Stimulated activated CD4-positive, alpha-beta T cell treated with anti-CD3 and anti-CD28 coated beads, Interleukin-4, amount 100 ng/mL, for 24 hours (primary cell): ENCODE results near the gene NAXE.
"Not testable (repeated sequence)": the region's sequence is repeated elsewhere in the genome, so short reads cannot be mapped to it uniquely, and the experiment has no call there.

Experiments used
- DNase-seq: peaks from one replicate; pipeline ENCODE4 v3.0.0-alpha.2; 2020

NAXE gene

DNA sequence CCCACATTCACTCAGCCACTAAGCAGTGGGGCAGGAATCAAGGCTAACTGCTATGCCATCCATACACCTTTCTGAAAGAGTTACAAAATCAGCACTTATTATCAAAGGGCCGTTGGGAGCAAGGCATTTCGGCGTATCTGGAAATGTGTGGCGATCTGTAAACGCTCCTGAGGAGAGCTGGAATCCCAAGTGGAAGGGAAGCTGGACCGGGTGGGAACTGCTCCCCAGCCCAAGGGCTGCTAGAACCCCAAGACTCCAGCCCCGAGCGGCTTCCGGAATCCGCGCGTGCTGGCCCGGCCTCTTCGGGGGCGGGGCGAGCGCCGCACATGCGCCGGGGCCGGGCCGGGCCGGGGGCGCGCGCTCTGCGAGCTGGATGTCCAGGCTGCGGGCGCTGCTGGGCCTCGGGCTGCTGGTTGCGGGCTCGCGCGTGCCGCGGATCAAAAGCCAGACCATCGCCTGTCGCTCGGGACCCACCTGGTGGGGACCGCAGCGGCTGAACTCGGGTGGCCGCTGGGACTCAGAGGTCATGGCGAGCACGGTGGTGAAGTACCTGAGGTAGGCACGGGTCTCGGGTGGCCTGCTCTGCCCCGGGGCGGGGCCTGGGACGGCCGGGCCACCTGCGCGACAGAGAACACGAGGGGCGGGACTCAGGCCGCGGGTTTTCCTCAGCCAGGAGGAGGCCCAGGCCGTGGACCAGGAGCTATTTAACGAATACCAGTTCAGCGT lies at the start of gene NAXE:
NAXE (plus strand) TSS at position 345 of the 726 bp plus-strand sequence; CDS start at position 374, 29 bp downstream.
- peak; percentile 70 for DNase-seq

DNA sequence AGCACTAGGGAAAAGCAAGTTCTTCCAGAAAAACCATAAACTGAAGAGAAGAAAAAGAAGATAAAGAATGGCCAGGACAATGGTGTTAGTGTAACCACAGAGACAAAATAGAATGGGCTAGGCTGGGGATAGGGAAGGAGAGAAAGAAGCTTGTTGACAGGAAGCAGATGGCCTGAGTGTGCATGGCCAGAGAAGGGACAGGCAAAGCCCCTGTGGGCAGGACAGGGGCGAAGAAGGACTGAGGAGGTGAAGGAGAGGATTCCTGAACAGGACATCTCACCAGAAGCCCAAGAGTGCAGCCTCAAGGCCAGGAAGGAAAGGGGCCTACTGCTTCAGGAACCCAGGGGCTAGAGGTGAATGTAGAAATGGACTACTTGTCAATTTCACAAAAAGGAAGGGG lies 48.5 kb upstream of the NAXE start:
- DNase-seq: no peak

DNA sequence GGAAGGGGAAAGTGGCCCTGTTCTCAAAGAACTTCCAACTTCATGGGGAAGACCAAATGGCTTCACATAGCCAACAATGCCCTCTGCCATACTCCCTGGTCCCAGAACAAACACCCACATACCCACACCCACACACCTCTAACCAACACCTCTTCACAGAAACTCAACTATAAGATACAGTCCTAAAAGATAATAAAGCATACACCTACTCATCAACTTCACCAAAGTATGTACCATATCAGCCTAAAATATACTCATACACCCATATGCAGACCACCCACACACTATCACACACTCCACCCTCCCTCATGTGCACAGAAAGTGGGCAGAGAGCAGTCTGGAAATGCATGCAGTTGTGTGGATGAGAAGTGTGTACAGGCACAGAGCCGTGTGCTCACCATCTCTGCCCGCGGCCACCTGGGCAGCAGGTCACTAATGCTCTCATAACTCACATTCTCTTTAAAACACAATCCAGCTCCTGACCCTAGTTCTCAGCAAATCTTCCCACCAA lies 46.9 kb upstream of the NAXE start:
- DNase-seq: no peak

DNA sequence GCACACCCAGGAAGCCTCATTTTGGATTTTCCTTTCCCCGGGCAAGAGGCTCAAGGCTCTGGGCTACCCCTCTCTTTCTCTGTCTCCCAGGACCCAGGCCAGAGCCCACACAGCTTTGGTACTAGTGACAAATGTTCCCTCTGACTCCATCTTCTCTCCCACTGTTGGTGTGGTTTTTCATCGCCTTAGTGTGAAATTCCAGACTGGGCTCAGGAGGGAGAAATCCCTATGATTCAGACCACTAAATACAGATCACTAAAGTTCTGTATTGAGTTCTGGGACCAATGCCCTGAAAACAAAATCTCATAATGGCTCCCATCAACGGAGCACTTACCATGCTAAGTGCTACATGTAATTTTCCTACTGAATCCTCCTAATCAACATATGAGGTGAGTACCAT lies 45.3 kb upstream of the NAXE start:
- DNase-seq: no peak

DNA sequence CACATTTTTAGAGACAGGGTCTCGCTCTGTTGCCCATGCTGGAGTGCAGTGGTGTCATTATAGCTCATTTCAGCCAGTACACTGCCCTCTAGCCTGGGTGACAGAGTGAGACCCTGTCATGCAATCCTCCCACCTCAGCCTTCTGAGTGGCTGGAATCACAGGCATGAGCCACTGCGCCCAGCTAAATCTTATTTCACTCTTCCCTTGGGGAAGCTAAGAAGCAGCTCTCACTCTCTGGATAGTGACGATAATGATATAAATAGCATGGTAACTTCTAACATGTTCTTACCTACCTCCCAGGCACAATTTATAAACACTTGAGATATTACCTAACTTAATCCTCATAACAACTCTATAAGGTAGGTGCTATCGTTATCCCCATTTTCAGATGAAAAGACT lies 44.1 kb upstream of the NAXE start:
- DNase-seq: no peak

DNA sequence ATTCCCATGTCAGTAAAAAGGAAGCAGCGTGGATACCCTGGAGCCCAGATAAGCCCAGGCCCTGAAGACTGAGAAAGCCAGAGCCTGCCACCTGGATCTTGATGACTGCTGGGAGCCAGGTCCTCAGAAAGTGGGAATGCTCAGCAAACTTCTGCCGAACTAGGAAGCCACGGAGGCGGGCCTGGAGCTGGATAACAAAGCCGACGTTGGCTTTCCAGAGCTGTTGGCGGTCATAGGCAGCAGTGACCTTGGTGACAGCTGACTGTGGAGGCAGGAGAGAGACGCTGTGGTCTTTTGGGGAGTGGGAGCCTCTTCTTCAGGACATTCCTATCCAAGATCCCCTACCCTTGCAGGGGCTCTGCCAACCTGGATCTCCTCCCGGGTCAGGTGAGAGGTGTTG lies 43.6 kb upstream of the NAXE start:
- no peak for DNase-seq

DNA sequence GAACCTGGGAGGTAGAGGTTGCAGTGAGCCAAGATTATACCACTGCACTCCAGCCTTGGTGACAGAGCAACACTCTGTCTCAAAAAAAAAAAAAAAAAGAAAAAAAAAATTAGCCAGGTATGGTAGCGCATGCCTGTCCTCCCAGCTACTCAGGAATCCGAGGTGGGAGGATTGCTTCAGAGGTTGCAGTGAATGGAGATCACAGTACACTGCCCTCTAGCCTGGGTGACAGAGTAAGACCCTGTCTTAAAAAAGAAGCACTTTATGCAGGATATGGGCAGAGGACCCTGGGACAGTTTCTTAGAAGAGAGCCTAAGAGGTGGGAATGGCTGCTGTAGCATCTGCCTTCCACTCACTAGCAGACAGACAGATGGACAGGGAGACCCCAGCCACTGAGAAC lies 42.2 kb upstream of the NAXE start:
- DNase-seq: no peak

DNA sequence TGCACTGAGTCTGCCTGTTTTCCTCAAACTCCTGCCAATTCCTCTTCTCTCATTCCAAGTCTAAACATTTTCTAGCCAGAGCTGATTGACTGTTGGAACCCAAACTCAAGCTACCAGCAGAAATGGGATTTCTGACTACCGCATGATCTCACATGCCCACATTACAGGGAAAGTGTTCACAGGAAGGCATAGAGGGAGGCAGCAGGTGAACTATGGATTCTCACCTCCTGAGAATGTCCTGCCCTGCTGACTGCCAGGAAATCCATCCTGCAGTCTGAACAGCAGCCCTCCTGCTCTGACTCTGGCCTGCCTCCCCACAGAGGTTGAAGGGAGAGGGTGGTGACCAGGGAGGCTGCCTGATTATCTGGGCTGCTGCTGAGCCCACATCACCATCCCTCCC lies 41.7 kb upstream of the NAXE start:
- DNase-seq: no peak

DNA sequence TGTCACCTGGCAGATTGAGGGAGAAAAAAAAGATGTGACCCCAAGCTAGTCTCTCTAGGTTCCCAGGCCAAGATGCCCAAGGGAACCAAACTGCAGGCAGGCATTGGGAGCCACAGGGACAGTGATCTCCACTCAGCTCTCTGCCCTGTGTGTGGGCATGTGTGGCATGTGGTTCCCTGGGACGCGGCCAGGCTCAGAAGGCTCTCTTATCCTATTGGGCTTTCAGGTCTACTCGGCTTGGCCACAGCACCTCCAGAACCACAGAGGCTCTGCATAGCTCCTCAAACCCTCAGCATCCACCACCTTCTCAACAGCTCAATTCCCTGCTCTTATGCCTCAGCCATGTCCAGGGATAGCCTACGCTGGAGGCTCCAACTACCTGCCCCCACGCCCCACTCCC lies 41.2 kb upstream of the NAXE start:
- DNase-seq: no peak

DNA sequence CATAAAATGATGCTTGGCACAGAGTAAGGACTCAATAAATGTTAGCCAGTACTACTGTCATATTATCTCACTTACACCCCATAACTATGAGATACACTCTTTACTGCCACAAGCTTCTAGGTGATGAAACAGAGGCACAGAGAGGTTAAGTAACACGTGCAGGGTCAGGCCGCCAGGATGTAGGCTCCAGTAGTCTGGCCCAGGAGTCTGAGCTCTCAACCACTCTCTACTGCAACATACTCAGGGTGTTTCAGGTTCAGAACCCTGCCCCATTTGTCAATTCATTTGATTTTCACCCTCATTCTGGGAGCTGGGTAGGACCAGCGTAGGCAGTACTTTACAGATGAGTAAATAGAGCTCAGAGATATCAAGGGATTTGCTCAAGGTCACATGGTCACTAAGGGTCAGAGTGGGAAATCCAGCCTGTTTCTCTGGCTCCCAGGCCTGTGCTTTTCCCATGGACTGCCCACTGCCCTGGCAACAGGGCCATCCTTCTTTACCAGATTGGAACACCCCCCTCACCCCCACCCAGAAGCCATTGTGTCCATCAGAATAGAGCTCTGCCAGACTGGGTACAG lies 40.4 kb upstream of the NAXE start:
- DNase-seq: no peak

DNA sequence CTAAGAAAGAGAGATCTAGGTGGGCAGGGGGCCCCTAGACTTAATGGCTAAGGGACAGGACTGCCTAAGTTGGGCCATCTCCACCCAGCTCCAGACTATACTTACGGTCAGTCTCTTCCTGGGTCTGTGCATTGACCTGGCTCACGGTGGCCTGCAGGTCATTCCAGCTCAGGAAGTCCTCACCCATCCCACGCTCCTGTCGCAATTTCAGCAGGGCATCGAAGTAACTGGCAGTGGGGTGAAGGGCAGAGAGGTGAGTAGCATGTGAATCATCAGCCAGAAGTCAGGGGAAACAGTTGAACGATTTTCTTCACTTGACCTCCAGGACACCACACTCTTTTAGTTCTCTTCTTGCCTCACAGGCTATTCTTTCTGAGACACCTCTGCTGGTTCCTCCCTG lies 39.7 kb upstream of the NAXE start:
- DNase-seq: no peak

DNA sequence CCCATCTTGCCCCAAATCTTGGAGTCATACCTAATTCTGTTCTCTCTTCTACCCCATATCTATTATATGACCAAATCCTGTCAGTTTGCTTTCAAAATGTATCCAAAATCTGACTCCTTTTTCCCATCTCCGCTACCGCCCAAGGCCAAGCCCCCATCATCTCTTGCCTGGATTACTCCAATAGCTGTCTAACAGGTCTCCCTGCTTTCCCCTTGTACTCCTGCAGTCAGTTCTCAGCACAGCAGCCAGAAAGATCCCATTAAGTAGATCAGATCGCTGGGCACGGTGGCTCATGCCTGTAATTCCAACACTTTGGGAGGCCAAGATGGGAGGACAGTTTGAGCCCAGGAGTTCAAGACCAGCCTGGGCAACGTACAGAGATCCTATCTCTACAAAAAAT lies 39.1 kb upstream of the NAXE start:
- no peak for DNase-seq

DNA sequence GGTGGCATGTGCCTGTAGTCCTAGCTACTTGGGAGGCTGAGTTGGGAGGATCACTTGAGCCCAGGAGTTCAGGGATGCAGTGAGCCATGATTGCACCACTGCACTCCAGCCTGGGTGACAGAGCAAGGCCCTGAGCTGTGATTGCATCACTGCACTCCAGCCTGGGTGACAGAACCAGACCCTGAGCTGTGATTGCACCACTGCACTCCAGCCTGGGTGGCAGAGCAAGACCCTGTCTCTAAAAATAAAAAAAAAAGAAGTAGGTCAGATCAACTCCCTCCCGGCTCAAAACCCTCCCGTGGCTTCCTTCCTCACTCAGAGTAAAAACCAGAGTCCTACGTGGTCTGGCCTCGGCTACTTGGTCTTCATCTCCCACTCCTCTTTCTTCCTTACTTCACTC lies 38.6 kb upstream of the NAXE start:
- DNase-seq: not testable (repeated sequence)

DNA sequence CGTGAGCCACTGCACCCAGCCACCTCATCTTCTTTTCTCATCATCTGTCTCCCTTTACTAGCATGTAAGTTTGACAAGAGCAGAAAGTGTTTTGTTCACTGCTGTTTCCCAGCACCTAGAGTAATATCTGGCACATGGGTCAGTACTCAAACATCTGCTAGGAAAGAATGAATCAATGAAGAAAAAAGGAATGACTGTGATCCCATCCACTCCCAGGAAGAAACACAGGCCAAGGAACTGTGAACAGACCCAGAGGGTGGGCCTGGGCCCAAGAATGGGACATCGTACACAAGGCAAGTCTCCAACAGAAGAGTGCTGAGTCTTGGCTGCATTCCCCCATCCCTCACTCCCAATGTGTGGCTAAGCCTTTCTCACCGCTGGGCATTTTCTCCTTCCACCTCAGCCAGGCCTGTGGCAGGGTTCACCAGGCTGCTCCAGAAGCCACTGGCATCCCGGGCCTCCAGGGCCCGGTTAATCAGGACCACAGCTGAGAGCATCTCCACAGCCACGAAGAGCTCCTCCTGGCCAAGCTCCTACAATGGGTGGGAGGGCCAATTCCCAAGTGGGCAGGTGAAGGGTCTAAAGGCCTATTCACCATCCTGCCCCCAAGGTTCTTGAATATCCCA lies 37.6 kb upstream of the NAXE start:
- DNase-seq: no peak

DNA sequence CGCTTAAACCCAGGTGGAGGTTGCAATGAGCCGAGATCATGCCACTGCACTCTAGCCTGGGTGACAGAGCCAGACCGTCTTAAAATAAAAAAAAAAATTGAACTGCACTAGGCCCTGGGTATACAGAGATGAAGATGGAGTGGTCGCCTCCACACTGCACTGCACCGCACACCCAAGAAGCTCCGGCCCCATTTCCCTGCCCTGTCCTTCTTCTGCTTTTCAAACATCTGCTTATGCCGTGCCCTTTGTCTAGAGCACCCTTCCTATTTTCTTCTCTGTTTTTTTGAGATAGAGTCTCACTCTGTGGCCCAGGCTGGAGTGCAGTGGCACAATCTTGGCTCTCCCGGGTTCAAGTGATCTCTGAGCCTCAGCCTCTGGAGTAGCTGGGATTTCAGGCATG lies 36.6 kb upstream of the NAXE start:
- DNase-seq: no peak

DNA sequence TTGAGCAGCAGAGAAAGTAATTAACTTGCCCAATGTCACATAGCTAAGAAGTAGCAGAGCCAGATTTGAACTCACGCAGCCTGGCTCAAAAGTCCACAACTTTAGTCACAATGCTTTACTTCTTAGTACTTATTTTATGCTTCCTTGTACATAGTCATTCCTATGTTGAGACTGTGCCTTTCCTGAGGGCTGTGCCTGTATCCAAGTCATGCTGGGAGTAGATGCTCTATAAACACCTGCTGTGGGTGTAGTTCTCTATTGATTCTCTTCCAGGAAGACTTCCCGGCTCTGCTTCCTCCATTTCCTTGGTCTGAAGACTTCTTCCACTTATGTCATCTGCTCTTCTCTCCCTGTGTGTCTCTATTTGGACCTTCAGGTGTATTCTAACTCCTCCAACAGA lies 35.9 kb upstream of the NAXE start:
- no peak for DNase-seq

DNA sequence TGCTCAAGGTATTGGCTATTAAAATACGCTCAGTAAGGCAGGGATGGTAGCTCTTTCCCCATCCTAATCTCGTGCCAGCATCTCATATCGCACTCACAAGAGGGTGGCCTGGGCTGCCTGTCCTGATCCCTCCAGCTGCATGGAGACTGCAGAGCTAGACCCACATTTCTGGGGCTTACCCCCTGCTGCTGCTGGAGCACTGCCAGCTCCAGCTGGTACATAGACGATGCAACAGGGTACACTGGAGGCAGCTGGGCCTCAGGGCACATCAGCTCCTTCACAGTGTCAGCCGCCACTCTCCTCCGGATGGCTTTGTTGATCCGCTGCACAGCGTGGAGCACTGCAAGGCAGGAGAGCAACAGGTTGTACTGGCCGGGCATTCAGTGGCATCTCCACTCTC lies 35.2 kb upstream of the NAXE start:
- DNase-seq: no peak

DNA sequence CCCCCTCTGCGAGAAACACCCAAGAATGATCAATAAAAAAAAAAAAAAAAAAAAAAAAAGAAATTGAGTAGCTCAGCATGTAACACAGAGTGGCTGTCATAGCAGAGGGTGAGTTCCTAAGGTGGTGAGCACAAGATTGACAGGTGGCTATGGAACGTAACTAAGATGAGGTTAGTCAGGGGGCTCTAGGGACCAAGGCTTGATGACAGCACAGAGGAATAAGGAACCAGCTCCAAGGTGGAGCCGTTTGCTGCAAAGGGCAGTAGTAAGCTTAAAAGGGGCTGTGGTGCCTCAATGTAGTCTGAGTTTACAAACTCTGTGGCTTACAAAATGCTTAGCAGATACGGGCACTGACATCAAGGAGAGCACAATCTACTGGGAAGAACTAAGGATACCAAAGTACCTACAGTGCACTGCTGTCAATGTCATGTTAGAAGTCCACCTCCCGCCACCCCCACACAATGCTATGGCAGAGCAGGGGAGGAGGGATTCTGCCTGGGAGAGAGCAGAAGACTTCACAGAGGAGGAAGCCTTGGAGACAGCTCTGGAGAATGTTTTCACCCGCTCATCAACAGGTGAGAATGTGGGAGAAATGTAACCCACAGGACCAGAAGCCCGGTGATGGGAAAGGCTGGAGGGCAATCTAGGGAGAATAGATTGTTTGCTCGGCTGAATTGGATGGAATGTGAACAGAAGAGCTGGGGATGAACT lies 32.3 kb upstream of the NAXE start:
- no peak for DNase-seq

DNA sequence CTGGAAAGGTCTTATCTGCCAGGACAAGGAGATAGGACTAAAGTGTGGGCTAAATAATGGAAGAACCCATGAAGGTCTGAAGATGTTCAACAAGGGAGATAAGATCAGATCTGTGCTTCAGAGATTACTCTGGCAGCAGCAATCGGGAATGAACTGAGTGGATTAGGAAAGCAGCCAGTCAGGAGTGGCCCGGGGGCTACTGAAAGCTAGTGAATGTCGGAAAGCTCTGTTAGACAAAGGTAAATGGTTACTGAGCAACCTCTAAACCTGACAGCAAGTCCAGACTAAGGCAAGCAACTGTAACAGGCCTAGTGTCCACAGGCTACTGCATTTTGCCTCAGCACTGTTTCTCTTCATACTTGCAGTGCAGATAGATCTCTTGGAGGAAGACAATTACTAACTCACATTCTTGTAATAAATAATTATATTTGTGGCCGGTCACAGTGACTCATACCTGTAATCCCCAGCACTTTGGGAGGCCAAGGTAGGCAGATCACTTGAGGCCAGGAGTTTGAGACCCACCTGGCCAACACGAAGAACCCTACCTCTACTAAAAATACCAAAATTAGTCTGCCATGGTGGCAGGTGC lies 31.7 kb upstream of the NAXE start:
- no peak for DNase-seq

DNA sequence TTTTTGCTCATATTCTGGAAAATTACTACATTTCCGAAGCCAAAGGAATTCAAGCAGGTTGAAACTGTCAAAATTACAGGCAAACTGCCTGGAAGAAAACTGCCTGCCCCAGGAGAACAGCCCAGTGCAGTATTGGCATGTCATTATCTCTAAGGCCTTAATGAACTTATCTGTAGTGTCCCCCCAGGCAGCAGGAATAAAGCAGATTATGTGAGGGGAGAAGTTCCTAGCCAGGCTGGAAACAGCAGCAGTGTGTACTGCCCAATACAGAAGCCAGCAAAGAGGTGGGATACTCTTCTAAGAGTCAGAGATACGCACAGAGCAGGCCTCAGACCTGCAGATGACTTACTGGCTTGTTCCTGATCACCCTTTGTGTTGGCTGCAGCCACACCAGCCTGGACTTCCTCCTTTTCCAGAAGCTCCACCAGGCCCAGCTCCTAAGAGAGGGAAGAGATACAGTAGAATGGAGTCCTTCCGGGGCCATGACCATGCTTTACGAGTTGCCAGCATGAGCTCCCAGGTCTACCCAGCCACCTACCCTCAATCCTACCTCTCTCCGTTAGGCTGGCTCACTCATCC lies 30.9 kb upstream of the NAXE start:
- no peak for DNase-seq

DNA sequence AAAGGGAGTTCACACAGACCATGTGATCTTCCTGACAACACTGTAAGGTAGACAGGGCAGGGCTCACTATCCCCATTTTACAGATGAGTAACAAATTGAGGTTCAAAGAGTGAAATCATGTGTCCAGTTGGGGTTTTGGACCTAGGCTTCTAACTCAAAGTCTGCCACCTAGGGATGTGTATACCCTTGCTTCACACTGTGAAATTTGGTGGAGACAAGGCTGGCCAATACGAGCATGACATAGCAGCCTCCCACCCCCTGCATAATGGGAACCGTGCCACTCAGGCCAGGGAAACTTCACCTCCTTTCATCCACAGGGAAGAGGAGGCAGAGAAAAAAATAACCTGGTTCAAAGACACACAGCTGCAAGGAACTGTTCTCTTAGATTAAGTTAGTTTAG lies 26.1 kb upstream of the NAXE start:
- no peak for DNase-seq

DNA sequence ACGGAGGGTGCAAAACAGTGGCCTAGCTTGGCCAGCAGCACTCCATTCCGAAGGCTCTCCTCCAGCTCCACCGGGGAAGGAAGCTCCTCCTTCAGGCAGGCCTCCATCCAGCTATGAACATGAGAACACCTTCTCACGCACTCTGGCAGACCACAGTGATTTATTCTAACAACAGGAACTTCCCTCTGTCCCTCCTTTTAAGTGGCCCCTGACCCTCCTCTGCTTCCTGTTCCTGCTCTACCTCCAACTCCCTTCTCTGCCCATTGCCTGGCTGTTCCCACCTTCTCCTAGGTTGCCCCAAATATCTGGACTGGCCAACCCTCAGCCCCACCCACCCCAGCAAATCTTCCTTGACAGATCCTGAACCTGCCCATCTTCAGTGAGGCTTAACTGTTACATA lies 25.1 kb upstream of the NAXE start:
- no peak for DNase-seq

DNA sequence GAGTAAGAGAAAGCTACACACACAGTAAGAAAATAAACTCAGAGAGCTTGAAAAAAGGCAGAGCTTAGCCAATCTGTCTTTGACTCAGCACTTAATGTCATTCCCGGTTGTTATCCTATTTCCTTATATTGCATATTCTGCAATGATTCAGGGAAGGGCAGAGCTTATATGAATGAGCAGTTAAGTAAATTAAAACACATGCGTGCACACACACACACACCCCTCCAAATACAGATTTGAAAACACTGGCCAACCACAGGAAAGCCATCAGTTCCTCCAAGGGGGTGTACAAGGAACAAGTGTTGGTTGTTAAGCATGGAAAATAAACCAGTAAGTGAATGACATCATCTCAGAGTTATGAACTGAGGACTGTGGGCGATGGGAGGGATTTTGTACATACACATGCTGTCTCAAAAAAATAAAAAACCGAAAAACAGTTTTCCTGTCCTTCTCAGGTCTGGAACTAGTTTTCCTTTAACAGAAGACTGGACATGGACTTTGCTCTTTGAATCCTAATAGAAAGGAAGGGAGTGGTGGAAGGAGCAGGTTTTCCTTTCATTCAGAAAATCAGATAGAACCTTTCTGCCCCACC lies 20.2 kb upstream of the NAXE start:
- DNase-seq: no peak
